HEK293T (cell line): ENCODE data around the gene HEATR5A.

Experiments
- CTCF ChIA-PET: fragments of 350-600 bp; formaldehyde crosslinking; extraction: SDS; loops from one replicate; lab custom pipeline; 2021; ENCODE audit warnings: antibody characterized with exemption, inconsistent platforms; lab: Yijun Ruan, JAX
- POLR2A ChIA-PET: fragments of 350-600 bp; formaldehyde crosslinking; extraction: SDS; loops from one replicate; lab custom pipeline; 2020; ENCODE audit warnings: antibody characterized with exemption, inconsistent platforms; lab: Yijun Ruan, JAX
- DNase-seq: peaks from one replicate; pipeline ENCODE4 v3.0.0; 2012; ENCODE audit warnings: mixed read lengths; ENCODE audit errors: extremely low spot score
- ARNT ChIP-seq: fragments of 450-650 bp; IDR thresholded peaks from 2 replicates; pipeline ENCODE4 v1.6.1; 2017; ENCODE audit warnings: mild to moderate bottlenecking
- BHLHE40 ChIP-seq: fragments of 450-650 bp; IDR thresholded peaks from 2 replicates; pipeline ENCODE4 v1.6.1; 2016; ENCODE audit warnings: mild to moderate bottlenecking, moderate library complexity, borderline replicate concordance
- CTBP1 ChIP-seq: fragments of 450-650 bp; IDR thresholded peaks from 2 replicates; pipeline ENCODE4 v1.6.1; 2016; ENCODE audit warnings: borderline replicate concordance
- ELF4 ChIP-seq: fragments of 450-650 bp; IDR thresholded peaks from 2 replicates; pipeline ENCODE4 v1.6.1; 2017; ENCODE audit warnings: antibody characterized with exemption
- FOXA1 ChIP-seq: fragments of 450-650 bp; IDR thresholded peaks from 2 replicates; pipeline ENCODE4 v1.6.1; 2016; ENCODE audit warnings: mild to moderate bottlenecking
- FOXK2 ChIP-seq: fragments of 450-650 bp; IDR thresholded peaks from 2 replicates; pipeline ENCODE4 v1.6.1; 2016; ENCODE audit warnings: mild to moderate bottlenecking
- FOXM1 ChIP-seq: fragments of 450-650 bp; IDR thresholded peaks from 2 replicates; pipeline ENCODE4 v1.6.1; 2017; ENCODE audit warnings: mild to moderate bottlenecking, borderline replicate concordance
- HDGF ChIP-seq: fragments of 450-650 bp; IDR thresholded peaks from 2 replicates; pipeline ENCODE4 v1.6.1; 2017; ENCODE audit warnings: antibody characterized with exemption, borderline replicate concordance
- L3MBTL2 ChIP-seq: fragments of 450-650 bp; conservative IDR thresholded peaks from 2 replicates; pipeline ENCODE4 v1.6.1; 2016; ENCODE audit warnings: mild to moderate bottlenecking
- LEF1 ChIP-seq: fragments of 450-650 bp; IDR thresholded peaks from 2 replicates; pipeline ENCODE4 v1.6.1; 2017; ENCODE audit warnings: mild to moderate bottlenecking, borderline replicate concordance
- NFRKB ChIP-seq: fragments of 450-650 bp; IDR thresholded peaks from 2 replicates; pipeline ENCODE4 v1.6.1; 2016; ENCODE audit warnings: mild to moderate bottlenecking, moderate library complexity
- PKNOX1 ChIP-seq: fragments of 450-650 bp; IDR thresholded peaks from 2 replicates; pipeline ENCODE4 v1.6.1; 2016
- SP1 ChIP-seq: fragments of 450-650 bp; IDR thresholded peaks from 2 replicates; pipeline ENCODE4 v1.6.1; 2017
- SUZ12 ChIP-seq: fragments of 450-650 bp; IDR thresholded peaks from 2 replicates; pipeline ENCODE4 v1.6.1; 2016; ENCODE audit warnings: mild to moderate bottlenecking
- TARDBP ChIP-seq: fragments of 450-650 bp; IDR thresholded peaks from 2 replicates; pipeline ENCODE4 v1.6.1; 2016
- ZNF384 ChIP-seq: fragments of 450-650 bp; IDR thresholded peaks from 2 replicates; pipeline ENCODE4 v1.6.1; 2016

The HEATR5A gene

GRCh38 chr14:31326111-31326510, 94.2 kb downstream of the HEATR5A start:
- ChIA-PET CTCF (interaction anchor here (0.6 kb wide), 1 partner anchor 25 kb away, joined by 6 read pairs; no protein-coding TSS in a partner anchor), POLR2A (no interaction called here)
- no peak for TF ChIP-seq L3MBTL2
- no peak for TF ChIP-seq SUZ12
- TF ChIP-seq ELF4 = no peak
- TF ChIP-seq BHLHE40 = no peak
- TF ChIP-seq FOXA1 = no peak
- no peak for TF ChIP-seq PKNOX1
- TF ChIP-seq CTBP1 = no peak
- no peak for TF ChIP-seq FOXM1
- no peak for TF ChIP-seq ARNT
- TF ChIP-seq HDGF = no peak
- TF ChIP-seq SP1 = no peak
- no peak for TF ChIP-seq ZNF384
- TF ChIP-seq TARDBP = no peak
- no peak for TF ChIP-seq FOXK2
- TF ChIP-seq LEF1 = no peak
- TF ChIP-seq NFRKB = no peak
- DNase-seq = no peak

DNA sequence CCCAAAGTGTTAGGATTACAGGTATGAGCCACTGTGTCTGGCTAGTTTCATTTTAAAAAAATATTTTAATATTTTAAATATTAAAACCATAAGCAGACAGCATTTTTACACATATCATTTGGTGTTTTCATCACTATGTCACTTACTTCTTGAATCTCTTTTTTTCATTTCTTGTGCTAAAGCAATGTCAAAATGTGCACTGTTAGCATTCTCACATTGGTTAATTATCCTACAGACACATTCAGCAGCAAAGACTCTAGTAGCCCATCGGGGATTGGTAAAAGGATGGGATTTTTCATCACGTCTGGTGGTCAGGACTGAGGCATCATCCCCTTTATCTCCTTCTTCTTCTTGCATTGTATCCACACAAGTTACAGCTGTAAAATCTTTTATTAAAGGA, 96.9 kb downstream of the HEATR5A start:
- CTCF ChIA-PET = no interaction called here

GRCh38 chr14:31320922-31321766, 99.2 kb downstream of the HEATR5A start:
- TF ChIP-seq PKNOX1 (no peak), ELF4 (no peak), BHLHE40 (no peak), FOXM1 (no peak), FOXK2 (no peak)
- DNase-seq = no peak
- POLR2A ChIA-PET = no interaction called here
- CTCF ChIA-PET = no interaction called here

More for the DNA sequence above, 96.9 kb downstream of the HEATR5A start:
- no peak for DNase-seq
- no peak for TF ChIP-seq L3MBTL2
- no peak for TF ChIP-seq NFRKB
- no peak for TF ChIP-seq LEF1
- no peak for TF ChIP-seq BHLHE40
- no peak for TF ChIP-seq HDGF
- no peak for TF ChIP-seq FOXA1
- TF ChIP-seq FOXM1 = no peak
- no peak for TF ChIP-seq PKNOX1
- no peak for TF ChIP-seq TARDBP
- POLR2A ChIA-PET = no interaction called here

- TF ChIP-seq PKNOX1 (no peak), SUZ12 (no peak), NFRKB (no peak), ARNT (no peak), ELF4 (no peak), FOXM1 (no peak), L3MBTL2 (no peak), ZNF384 (no peak), FOXK2 (no peak), BHLHE40 (no peak), LEF1 (no peak), TARDBP (no peak), HDGF (no peak), FOXA1 (no peak)
- POLR2A ChIA-PET = no interaction called here
- CTCF ChIA-PET = no interaction called here
These were observed 100.1 kb downstream of the HEATR5A start for GRCh38 chr14:31320216-31320615.

GRCh38 chr14:31319701-31320100, 100.6 kb downstream of the HEATR5A start:
- POLR2A ChIA-PET = no interaction called here
- CTCF ChIA-PET = interaction anchor here (0.6 kb wide), 1 partner anchor 726 kb away, joined by 3 read pairs; no protein-coding TSS in a partner anchor
- no peak for DNase-seq
- TF ChIP-seq PKNOX1 = no peak
- no peak for TF ChIP-seq CTBP1
- no peak for TF ChIP-seq ARNT
- TF ChIP-seq TARDBP = no peak
- no peak for TF ChIP-seq SUZ12
- TF ChIP-seq HDGF = no peak
- no peak for TF ChIP-seq BHLHE40
- no peak for TF ChIP-seq SP1

More at GRCh38 chr14:31320216-31320615, 100.1 kb downstream of the HEATR5A start:
- DNase-seq = no peak
